GM12891 (cell line): Measurements from ENCODE around the gene CAMTA1.

ENCODE experiments used
- DNase-seq: peaks from one replicate; pipeline ENCODE4 v3.0.0; 2011; ENCODE audit warnings: low spot score; ENCODE audit not compliant: insufficient read length
- FAIRE-seq: peaks from 2 replicates; lab custom pipeline; 2011; peaks lifted over from hg19 to GRCh38; lab: Jason Lieb, UNC
- PAX5 ChIP-seq: IDR thresholded peaks from 2 replicates; pipeline ENCODE4 v1.6.1; 2011; ENCODE audit warnings: low read length, moderate library complexity, mild to moderate bottlenecking; ENCODE audit not compliant: insufficient read depth, severe bottlenecking
- POLR2A ChIP-seq: IDR thresholded peaks from 2 replicates; pipeline ENCODE4 v1.6.1; 2011; ENCODE audit warnings: low read depth, low read length, control low read depth
- POLR2AphosphoS5 ChIP-seq: IDR thresholded peaks from 2 replicates; pipeline ENCODE4 v1.6.1; 2011; ENCODE audit warnings: low read depth, low read length, control low read depth
- POU2F2 ChIP-seq: IDR thresholded peaks from 2 replicates; pipeline ENCODE4 v1.6.1; 2011; ENCODE audit warnings: low read depth, mild to moderate bottlenecking, control low read depth, low read length, moderate library complexity
- SPI1 ChIP-seq: IDR thresholded peaks from 2 replicates; pipeline ENCODE4 v1.6.1; 2011; ENCODE audit warnings: low read depth, low read length, control low read depth
- TAF1 ChIP-seq: IDR thresholded peaks from 2 replicates; pipeline ENCODE4 v1.6.1; 2011; ENCODE audit warnings: low read depth, low read length, control low read depth

The CAMTA1 gene

DNA sequence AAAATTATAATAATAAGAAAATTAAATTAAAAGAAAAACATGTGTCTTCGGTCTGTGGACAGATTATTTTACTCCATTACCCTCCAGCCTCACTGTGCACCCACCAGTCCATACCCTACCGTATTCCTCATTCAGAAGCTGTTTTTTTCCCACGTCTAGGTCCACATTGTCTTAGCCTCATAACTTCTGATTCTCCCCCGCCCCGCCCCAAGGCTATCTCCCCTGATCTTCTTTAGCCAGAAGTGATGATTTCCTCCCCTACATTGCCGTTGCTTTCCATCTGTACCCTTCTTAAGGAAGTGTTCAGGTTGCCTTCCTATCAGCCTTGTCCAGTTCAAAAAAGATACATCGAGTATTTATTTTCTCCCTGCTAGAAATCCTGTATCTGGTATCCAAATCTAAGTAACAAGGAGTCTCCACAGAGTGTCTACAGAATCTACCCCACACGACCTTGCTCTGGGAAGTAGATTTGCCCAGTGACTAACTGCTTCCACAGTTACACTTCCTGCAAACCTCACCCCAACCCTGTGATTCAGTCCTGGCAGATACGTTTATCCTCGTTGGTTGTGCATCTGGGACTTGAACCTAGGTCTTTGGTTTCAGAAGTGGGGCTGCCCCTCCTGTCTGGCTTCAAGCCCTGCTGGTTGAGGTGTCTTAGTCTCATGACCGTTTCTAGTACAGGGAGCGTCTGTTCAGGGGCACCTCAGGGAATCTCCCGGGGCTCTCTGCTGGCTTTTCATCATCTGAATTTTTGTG, 470.2 kb downstream of the CAMTA1 start:
- no peak for FAIRE-seq
- TF ChIP-seq PAX5 (no peak), TAF1 (no peak), SPI1 (no peak), POLR2A (no peak), POU2F2 (no peak), POLR2AphosphoS5 (no peak)
- DNase-seq = no peak

- no peak for FAIRE-seq
- no peak for TF ChIP-seq POLR2A
- TF ChIP-seq POLR2AphosphoS5 = no peak
- no peak for TF ChIP-seq TAF1
- no peak for TF ChIP-seq PAX5
- TF ChIP-seq SPI1 = no peak
- TF ChIP-seq POU2F2 = no peak
- DNase-seq = no peak
These were observed 471.3 kb downstream of the CAMTA1 start for GRCh38 chr1:7256526-7256925.

GRCh38 chr1:7257225-7257624, 472.0 kb downstream of the CAMTA1 start:
- DNase-seq = no peak
- FAIRE-seq = no peak
- TF ChIP-seq PAX5 (no peak), SPI1 (no peak), POLR2A (no peak), POU2F2 (no peak), POLR2AphosphoS5 (no peak), TAF1 (no peak)

DNA sequence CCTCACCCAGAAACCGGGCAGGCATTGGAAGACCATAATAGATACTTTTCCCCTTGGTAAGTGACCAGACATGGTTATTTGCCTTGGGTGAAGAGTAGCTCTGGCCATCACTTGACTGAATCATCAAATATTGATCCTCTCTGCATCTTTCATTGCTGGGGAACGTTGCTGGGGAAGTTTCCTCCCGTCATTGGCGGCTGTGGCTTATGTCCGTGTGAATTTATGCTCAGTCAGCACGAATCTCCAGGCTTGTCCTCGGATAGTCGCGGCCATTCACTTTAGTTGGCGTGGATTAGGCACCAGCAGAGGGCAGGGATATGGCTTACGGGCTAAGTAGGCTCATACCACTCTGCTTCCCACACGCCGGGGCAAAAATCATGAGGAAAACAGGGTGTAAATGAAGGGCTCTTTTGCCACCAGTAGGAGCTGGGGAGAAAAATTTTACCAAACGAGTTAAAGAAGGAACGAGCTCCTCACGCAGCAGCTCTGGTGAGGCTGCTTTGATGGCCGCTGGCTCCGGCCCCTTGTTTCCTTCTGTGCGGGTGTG, 473.4 kb downstream of the CAMTA1 start:
- TF ChIP-seq PAX5 (no peak), POLR2AphosphoS5 (no peak), TAF1 (no peak), POU2F2 (no peak), SPI1 (no peak), POLR2A (no peak)
- FAIRE-seq (no peak), DNase-seq (no peak)

DNA sequence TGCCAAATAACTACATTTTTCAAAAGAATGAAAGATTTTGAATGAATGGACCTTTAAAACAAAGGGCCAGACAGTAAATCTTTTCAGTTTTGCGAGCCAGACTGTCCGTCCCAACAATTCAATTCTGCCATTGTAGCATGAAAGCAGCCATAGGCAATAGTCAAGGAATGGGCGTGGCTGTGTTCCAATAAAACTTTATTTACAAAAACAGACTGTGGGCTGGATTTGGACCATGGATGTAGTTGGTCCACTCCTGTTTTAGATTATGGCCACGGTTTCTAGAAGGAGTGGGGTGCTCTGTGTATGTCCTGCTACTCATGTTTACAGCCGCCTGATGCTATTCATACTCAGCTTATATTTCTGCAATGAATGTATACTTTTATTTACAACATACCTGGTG, 474.7 kb downstream of the CAMTA1 start:
- DNase-seq = no peak
- TF ChIP-seq POLR2A = no peak
- no peak for TF ChIP-seq SPI1
- TF ChIP-seq POLR2AphosphoS5 = no peak
- no peak for TF ChIP-seq TAF1
- no peak for TF ChIP-seq PAX5
- TF ChIP-seq POU2F2 = no peak
- FAIRE-seq = no peak

DNA sequence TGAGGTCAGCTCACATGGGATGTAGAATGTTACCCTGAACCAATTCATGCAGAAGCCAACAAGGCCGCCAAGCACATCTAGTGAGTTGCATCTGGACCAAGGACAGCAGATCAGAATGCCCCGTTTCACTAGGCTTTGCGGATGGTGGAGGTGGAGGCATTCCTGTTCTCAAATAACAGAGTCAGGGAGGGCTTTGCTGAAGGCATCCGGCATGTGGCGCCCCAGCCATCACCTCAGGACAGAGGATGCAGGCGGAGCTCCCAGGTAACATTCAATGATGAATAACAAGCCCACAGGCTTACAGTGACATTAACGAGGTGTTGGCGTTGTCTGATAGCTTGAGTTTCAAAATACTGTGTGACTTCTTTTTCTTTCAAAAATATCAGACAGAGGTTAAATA, 476.2 kb downstream of the CAMTA1 start:
- no peak for FAIRE-seq
- DNase-seq = no peak

GRCh38 chr1:7262611-7263010, 477.4 kb downstream of the CAMTA1 start:
- TF ChIP-seq PAX5 (no peak), SPI1 (no peak), TAF1 (no peak), POLR2AphosphoS5 (no peak), POU2F2 (no peak), POLR2A (no peak)
- DNase-seq (no peak), FAIRE-seq (no peak)

More for the DNA sequence above, 476.2 kb downstream of the CAMTA1 start:
- no peak for TF ChIP-seq POLR2AphosphoS5
- TF ChIP-seq PAX5 = no peak
- TF ChIP-seq POU2F2 = no peak
- no peak for TF ChIP-seq POLR2A
- no peak for TF ChIP-seq SPI1
- TF ChIP-seq TAF1 = no peak

DNA sequence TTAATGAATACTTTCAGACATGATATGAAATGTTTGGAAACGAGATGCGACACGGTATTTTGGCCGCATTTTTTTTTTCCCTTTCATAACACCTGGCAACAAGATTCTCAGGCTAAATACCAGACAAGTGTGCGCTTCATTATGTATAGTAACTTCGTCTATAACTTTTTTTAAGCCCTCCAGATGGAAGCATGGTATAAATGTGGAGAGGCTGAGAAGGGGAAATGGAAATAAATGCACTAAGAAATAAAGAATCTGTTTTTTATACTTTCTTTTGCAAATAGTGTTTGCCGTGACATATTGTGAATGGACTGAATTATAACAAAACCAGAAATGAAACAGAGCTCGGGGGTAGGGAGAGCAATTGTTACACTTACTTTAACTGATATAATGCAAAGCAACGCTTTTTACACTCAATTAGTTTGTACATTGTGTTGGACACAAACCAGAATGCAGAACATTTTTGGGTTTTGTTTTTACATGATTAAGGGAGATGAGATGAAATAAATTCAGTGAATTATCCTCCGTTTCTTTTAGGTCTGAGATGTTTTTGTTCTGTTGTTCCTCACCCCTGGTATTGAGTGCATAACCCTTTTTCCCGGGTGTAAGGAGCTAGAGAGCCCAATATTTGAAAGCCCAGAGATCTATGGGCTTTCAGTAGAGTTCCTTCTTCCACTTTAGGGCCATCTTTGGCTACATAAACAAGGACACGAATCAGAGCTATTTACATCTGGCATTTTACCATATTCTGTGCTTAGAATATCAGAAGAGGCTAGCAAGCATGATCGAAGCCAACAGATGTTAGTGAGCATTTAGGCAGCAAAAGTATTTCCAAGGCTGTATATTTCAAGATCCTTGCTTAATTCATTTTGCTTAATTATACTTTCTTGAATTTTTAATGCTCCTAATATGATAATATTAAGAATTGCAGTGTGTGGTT, 478.0 kb downstream of the CAMTA1 start:
- DNase-seq (no peak), FAIRE-seq (no peak)
- TF ChIP-seq POU2F2 (no peak), POLR2AphosphoS5 (no peak), SPI1 (no peak), POLR2A (no peak), PAX5 (no peak), TAF1 (no peak)
